Measurements from ENCODE around the gene GNB2.
"Not testable (repeated sequence)": the region's sequence is repeated elsewhere in the genome, so short reads cannot be mapped to it uniquely, and the experiment has no call there.

GNB2 gene

DNA sequence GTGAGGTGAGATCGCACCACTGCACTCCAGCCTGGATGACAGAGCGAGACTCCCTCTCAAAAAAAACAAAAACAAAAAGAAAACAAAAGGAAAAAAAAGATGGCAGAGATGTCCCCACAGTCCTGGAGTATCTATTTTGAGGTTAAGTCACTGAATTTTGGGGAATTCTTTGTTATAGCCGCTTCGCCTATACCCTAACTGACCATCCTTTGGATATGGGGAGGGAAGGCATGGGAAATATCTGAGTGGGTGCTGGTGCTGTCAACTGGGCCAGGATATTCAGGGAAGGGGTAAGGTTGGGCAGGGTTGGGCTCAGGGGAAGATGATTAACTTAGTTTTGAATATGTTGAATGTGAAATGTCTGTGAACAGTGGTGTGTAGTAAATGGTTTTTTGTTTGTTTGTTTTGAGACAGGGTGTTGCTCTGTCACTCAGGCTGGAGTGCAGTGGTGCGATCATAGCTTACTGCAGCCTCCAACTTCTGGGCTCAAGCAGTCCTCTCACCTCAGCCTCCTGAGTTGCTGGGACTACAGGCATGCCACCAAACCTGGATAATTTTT is 8.3 kb upstream of the GNB2 start:
- DNase-seq, result no peak

DNA sequence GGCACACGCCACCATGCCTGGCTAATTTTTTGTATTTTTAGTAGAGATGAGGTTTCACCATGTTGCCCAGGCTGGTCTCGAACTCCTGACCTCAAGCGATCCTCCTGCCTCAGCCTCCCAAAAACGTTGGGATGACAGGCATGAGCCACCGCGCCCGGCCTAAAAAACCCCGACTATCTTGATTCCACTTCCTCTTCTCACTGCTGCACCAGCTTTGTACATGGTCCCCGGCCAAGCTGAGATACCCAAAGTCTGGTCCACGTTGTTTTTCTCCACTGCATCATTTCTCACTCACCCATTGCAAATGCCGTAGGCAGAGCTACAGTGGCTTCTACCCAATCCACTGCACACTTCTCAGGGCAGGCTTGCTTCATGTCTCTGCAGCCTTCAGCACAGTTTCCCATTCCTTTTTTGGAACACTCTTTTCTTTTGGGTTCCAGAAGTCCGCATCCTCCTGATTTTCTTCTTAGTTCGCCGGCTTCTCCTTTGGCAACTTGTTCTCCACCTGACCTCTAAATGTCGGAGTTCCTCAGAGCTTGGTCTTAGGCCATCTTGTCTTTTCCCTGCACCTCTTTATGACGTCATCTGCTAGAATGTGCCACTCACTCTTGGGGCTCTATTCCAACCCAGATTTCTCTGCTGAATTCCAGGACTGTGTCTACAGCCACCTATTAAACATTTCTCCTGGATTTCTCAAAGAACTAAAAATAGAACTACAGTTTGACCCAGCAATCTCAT is 6.0 kb upstream of the GNB2 start:
- DNase-seq, result no peak

DNA sequence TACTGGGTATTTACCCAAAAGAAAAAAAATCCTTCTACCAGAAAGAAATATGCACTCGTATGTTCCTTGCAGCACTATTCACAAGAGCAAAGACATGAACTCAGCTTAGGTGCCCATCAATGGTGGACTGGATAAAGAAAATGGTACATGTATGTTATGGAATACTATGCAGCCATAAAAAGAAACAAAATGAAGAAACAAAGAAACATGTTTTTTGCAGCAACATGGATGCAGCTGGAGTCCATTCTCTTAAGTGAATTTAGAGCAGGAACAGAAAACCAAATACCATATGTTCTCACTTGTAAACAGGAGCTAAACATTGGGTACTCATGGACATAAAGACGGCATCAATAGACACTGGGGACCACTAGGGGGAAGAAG is 5.5 kb upstream of the GNB2 start:
- no peak for DNase-seq

GRCh38 chr7:100669106-100669505 is 4.4 kb upstream of the GNB2 start:
- DNase-seq, result not testable (repeated sequence)

- DNase-seq, result no peak
Measured at GRCh38 chr7:100670074-100670473, 3.5 kb upstream of the GNB2 start.

- no peak for DNase-seq
Measured at GRCh38 chr7:100671353-100672327, 1.9 kb upstream of the GNB2 start.

- peak in 1 of 2 experiments; percentile 27 for DNase-seq
Measured at GRCh38 chr7:100673942-100674410, 436 bp downstream of the GNB2 start.

GRCh38 chr7:100674411-100675104 is 1.0 kb downstream of the GNB2 start:
- no peak for DNase-seq

DNA sequence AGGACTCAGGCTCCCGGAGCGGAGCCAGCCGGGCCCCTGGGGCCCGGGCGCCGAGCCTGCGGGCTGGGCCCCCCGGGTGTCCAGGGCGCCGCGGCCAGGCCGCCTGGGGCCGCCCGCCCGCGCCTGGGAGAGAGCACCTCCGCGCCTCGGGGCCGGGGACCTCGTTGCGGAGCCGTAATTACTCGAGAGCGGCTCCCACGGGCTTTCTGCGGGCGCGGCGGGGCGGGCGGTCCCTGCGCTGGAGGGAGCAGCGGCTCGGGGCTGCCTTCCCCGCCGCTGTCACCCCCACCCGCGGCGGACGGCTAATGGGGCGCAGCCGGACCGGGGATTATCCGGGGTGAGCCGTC is 1.5 kb downstream of the GNB2 start:
- DNase-seq, result peak in 1 of 2 experiments; percentile 41

- DNase-seq, result peak; percentile 74 to 77
Measured at GRCh38 chr7:100675581-100676350, 2.2 kb downstream of the GNB2 start.

GRCh38 chr7:100676501-100677306 is 3.2 kb downstream of the GNB2 start:
- no peak for DNase-seq

- no peak for DNase-seq
Measured at GRCh38 chr7:100677308-100678267, 4.0 kb downstream of the GNB2 start.

DNA sequence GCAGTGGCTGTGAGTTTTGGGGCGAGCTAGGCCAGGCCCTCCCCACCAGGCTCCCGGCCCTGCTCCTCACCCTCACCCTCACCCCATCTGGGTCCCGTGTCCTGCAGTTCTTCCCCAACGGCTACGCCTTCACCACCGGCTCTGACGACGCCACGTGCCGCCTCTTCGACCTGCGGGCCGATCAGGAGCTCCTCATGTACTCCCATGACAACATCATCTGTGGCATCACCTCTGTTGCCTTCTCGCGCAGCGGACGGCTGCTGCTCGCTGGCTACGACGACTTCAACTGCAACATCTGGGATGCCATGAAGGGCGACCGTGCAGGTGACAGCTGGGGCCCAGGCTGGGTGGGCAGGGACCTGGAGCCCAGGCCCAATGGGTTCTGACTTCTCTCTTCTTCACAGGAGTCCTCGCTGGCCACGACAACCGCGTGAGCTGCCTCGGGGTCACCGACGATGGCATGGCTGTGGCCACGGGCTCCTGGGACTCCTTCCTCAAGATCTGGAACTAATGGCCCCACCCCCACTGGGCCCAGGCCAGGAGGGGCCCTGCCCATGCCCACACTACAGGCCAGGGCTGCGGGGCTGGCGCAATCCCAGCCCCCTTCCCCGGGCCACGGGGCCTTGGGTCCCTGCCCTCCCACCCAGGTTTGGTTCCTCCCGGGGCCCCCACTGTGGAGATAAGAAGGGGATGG is 4.9 kb downstream of the GNB2 start:
- no peak for DNase-seq

GRCh38 chr7:100679129-100679926 is 5.8 kb downstream of the GNB2 start:
- no peak for DNase-seq

DNA sequence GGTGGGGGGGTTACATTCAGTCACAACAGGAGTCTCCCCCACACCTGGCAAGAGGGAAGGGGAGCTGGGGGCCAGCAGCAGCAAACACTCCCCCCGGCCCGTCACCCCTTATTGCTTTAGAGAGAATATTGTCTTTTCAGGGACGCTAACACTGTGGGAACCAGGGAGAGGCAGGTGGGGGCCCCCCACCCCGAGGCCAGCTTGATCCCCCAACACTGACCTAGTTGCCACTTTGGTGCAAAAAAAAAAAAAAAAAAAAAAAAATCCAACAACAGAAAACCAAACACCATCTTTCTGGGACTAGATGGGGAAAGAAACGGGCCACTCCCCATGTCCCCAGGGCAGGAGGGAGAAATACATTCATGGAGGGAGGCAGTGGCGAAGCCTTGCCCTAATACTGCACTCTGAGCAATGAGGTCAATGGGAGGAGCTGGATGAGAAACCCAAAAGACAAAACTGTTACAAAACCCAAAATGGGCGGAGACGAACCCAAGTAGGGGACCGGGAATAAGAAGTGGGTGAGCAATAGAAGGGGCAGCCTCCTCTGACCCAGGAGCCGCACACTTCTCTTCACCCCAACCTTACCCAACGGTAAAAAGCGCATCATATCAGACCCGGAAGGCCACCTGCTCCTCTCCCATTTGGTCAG is 6.5 kb downstream of the GNB2 start:
- no peak for DNase-seq

DNA sequence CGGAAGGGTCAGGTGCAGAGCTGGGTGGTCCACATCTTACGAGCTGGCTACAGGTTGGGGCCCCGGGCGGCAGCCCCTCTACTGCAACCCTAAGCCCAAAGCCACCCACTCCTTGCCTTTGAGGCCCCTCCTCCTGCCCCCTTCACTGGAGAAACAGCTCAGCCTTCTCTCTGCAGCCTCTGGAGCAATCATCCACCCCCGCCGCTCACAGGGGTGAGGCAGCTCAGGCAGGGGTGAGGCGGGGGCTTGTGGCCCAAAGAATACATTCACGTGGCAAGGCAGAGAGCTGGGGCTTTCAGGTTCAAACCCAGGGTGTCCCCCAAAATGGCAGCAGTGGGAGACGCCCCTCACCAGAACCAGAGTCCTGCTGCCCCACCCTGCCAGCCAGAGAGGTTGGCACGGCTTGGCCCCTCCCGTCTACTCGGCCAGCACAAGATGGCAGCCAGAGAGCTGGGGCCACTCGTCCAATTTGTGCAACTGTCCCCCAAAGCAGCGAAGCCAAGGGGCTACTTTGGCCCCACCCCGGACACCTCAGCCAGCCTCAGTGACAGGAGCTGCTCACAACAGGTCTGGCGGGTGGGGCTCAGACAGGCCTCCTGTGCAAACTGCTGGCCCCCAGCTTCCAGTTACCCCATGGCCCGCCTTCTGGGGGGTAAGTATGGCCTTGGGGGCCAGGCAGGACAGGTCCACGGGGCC is 7.2 kb downstream of the GNB2 start:
- DNase-seq, result no peak

- no peak for DNase-seq
Measured at GRCh38 chr7:100681491-100682227, 8.1 kb downstream of the GNB2 start.
